Hematopoietic multipotent progenitor cell treated with erythropoietin and hydrocortisone succinate and interleukin-3 and kit ligand, for 17 days (in vitro differentiated cells): ENCODE measurements around the gene PANK3.
"Not testable (repeated sequence)": the region's sequence is repeated elsewhere in the genome, so short reads cannot be mapped to it uniquely, and the experiment has no call there.

Source experiments
- DNase-seq: peaks from one replicate; pipeline ENCODE4 v3.0.0-alpha.2; 2015; ENCODE audit warnings: low spot score

The PANK3 gene

DNA sequence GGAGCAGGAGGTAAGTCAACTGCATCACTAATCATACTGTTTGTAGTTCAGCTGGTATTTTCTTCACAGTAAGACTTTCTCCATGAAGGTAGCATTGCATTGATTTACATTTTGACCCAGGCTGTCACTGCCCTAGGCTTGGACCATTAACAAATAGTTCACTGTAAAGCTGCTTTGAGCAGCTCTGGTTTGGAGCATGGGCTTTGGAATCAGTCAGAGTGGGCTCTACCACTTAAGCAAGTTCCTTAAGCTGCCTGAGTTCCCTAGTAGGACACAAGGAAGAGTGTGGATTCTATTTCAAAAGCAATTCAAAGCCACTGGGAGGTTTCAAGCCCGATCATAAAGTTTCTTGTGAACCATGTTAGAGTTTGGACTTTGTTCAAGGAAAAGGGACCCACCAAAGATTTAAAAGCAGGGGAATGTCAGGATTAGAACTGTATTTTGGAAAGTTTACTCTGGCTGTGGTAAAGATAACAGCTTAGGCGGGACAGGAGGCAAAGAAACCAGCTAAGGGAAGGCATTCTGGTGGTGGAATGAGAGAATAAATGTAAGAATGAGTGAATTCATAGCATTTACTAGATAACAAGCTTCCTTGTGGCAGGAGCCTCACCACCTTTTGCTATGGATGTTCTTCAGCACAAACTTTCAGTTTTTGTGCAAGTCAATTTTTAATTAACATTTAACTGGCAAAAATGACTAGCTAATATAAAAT is 12.3 kb upstream of the PANK3 start:
- DNase-seq, result no peak

DNA sequence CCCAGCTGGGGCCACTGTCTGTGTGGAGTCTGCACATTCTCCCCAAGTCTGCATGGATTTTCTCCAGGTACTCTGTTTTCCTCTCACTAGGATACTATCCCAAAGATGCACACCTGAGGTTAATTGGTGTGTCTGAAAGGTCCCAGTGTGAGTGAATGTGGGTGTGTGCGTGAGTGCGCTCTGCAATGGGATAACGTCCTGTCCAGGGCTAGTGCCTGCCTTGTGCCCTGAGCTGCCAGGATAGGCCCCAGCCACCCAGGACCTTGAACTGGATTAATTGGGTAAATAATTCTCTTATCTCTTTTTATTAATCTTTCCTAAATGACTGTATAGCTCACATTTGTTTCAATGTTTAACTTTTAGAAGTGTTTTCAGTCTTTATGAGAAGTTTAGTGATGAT is 11.5 kb upstream of the PANK3 start:
- DNase-seq, result no peak

DNA sequence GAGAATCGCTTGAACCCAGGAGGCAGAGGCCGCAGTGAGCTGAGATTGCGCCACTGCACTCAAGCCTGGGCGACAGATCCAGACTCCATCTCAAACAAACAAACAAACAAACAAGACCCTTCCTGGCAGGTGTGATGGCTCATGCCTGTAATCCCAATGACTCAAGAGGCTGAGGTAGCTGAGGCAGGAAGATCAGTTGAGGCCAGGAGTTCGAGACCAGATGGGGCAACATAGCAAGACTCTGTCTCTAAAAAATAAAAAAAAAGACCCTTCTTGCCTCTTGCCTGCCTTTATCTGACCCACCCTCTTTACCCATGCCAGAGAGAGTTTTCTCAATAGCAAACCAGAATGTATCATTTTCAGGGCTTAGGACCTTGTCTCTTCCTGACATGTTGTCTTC is 8.8 kb upstream of the PANK3 start:
- no peak for DNase-seq

DNA sequence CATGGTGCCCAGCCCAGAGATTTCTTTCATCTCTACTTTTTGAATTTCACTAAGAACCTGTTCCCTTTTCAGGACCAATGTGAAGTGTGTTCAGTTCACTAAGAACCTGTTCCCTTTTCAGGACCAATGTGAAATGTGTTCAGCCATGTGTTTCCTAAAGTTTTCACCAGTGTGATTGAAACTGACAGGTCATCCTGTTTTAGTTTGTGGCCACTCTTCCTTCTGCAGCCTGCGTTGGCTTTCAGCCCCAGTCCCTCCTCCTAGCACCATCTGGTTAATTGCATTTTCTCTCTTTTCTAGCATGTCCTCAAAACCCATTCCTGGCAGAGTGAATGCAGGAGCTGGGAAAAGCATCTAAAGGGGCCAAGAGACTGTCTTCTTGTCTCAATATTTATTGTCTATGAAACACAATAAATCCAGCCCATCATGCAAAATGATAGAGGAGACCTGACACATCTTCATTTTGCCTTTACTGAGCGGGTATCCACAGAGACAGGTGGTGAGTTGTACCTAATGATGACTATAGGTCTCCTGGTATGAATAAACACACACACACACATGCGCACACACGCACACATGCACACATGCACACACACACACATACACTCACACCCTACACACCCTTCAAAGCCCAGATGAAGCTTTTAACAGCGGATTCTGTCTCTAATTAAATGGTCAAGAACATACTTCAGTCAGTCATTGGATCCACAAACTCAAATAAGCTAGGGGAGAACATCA is 6.1 kb upstream of the PANK3 start:
- DNase-seq, result no peak

DNA sequence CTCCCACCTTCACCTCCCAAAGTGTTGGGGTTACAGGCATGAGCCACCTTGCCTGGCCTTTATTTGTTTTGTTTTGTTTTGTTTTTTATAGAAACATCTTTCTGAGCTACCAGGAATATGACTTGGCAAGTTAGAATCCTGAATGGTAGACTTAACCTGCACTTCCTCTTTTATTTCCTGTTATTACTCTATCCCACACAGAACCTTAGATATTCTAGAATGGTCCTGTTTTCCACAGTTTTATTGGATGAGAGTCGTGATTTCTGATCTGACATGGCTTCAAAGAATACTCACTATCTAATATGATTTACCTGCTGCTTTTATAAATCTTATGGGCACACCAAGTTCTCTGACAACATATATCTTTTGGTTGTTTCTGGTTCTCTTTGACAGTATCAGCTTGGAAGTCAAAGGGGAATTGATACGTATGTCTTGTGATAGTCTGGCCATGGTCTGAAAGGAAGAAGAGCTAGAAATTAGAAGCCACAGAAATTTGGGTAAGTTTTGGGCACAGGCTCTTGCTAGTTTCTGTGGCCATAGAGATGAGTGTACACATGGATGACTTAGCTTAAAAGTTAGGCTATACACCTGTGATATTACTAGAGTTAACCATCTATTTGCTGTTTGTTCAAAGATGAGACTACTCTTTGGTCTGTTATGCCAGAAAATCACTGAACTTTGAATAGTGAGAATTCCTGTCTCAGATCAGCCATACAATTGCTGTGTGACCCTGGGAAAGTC is 4.7 kb upstream of the PANK3 start:
- DNase-seq, result no peak

DNA sequence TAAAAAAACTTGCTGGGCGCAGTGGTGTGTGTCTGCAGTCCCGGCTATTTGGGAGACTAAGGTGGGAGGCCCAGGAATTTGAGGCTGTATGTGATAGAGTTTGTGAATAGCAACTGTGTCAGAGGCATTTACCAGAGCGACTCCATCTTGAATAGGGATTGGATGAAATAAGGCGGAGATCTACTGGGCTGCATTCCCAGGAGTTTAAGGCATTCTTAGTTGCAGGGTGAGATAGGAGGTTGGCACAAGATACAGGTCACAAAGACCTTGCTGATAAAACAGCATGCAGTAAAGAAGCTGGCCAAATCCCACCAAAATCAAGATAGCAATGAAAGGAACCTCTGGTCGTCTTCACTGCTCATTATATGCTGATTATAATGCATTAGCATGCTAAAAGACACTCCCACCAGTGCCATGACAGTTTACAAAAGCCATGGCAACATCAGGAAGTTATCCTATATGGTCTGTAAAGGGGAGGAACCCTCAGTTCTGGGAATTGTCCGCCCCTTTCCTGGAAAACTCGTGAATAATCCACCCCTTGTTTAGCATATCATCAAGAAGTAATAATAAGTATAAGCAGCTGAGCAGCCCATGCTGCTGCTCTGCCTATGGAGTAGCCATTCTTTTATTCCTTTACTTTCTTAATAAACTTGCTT is 1.8 kb upstream of the PANK3 start:
- DNase-seq, result not testable (repeated sequence)

DNA sequence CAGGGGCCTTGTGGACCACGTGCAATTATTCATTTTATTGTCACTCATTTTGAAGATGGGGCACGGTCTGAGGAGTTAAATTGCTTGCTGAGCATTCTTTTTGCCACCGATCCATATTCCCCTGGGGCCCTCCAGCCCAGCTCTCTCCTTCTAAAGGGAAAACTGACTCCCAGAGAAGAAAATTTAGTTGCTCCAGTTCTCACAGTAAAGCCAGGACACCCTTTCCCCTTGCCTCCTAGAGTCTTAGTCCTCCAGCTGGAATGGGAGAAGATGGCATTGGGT is 1.0 kb upstream of the PANK3 start:
- no peak for DNase-seq

DNA sequence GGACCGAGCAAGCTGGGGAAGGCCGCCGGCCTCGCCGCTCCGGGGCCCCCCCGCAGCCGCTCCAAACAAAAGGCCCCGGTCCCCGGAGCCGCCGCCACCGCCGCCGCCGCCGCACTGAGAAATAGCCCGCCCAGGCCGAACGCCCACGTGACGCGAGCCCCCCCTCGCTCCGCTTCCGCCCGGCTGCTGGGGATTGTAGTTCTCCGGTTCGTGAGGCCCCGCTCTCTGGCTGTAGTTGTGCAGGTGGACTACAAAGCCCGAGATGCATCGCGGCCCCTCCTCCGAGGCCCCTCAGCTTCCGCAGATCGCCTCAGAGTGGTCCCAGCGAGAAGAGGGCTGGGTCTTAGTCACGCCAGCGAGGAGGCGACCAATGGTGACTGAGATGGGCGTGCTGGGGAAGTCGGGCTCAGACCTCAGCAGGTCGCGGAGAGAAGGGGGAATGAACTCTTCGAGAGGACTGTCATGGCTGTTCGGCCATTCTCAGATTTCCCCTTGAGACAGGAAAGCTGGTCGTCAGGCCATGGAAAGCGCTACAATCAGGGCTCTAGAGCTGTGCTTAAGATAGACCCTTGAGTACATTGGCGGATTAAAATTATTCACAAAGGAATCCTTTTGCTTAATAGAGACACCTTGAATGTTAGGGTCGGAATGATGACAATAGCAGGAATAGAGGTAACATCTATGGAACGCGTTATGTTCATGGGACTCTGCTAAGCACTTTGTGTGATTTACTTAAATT is 489 bp upstream of the PANK3 start:
- DNase-seq, result peak; percentile 94

DNA sequence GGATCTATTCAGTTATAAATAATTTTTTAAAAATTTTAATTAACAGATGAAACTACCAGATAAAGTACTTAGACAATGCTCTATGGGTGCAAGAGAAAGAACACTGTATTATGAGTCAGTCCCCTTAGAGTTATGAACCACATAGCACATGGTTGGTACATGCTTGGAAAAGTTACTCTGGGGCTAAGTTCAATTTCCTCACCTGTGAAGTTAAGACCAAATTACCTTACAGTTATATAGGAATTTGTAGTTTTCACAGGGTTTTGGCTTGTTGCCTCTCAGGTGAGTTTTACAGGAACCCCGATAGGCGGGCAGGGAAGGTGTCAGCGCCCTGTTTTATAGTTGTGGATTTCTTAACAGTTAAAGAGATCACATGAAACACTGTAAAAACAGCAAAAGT is 1.2 kb downstream of the PANK3 start:
- no peak for DNase-seq

DNA sequence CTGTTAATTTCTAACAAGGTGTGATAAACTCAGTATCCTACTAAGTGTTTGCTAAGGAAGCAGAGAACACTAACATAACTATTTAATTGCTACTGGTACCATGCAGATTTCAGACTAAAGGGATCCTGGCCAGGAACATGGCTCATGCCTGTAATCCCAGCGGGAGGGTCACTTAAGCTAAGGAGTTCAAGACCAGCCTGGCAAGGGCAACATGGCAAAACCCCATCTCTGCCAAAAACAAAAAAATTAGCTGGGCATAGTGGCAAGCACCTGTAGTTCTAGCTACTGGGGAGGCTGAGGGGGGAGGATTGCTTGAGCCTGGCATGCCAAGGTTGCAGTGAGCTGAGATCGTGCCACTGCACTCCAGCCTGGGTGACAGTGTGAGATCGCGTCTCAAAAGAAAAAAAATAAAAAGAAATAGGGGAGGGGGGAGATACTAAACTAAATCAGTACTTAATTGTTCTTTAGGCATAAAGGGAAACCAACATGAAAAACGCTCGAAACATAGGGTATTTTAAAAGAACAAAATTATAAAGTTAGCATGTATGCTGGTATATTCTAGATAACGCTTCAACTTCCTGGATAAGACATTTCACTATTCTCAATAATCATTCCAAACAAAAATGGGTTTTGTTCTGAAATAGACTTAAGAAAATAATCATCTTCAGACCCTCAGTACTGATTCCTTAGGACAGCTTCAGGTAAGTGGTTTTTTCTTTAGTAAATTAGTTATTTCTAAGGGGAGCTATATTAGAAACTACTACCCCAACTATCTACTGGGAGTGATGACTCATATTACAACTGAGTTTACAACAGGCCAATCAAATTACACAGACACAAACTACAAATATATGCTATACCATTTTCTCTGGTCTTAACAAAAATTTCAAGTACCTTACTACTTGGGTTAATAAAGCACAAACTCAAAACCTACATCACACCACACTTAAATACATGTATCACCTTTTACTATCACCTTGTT is 3.5 kb downstream of the PANK3 start:
- peak; percentile 25 for DNase-seq

DNA sequence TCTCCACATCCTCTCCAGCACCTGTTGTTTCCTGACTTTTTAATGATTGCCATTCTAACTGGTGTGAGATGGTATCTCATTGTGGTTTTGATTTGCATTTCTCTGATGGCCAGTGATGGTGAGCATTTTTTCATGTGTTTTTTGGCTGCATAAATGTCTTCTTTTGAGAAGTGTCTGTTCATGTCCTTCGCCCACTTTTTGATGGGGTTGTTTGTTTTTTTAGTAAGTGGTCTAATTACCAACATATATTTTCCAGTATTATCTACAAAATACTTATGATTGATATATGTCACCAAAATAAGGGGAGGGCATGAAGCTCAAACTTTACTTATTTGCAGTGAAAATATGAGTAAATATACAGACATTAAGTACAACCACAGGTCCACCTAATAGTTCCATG is 5.0 kb downstream of the PANK3 start:
- DNase-seq, result not testable (repeated sequence)

DNA sequence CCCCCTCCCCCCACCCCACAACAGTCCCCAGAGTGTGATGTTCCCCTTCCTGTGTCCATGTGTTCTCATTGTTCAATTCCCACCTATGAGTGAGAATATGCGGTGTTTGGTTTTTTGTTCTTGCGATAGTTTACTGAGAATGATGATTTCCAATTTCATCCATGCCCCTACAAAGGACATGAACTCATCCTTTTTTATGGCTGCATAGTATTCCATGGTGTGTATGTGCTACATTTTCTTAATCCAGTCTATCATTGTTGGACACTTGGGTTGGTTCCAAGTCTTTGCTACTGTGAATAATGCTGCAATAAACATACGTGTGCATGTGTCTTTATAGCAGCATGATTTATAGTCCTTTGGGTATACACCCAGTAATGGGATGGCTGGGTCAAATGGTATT is 5.5 kb downstream of the PANK3 start:
- not testable (repeated sequence) for DNase-seq

DNA sequence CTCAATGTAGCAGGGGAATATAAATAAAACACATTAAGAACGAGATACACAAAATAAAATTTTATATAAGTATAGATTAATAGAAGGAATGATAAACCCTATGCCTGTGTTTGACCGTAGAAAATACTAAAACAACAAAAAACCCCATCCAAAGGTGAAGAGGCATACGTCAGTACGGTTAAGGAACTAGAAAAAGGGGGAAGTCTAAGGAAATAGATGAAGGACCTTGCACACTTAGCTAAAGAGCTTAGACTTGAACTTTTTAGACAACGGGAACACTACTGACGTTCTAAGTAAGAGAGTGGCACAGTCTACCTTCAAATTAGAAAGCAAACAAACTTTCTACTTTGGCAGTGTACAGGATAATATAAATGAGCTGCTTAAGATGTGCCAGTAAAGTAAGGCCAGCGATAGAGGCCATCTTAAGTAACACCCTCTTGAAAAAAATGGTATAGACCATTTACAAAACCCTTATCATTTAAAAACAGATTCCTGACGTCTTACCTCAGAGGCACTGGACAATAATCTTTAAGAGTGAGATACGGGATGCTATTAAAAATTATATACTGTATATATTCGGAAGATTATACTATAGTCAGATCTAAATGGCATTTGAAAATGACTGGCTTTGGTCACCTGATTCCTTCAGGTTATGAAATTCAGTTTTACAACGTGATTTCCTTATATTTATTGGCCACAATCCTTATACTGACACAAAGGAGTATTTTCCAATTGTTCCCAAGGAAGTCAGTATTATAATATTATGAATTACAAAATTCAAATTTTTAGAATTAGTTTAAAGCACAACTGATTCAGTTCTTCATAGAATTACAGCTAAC is 8.5 kb downstream of the PANK3 start:
- DNase-seq, result peak; percentile 59

DNA sequence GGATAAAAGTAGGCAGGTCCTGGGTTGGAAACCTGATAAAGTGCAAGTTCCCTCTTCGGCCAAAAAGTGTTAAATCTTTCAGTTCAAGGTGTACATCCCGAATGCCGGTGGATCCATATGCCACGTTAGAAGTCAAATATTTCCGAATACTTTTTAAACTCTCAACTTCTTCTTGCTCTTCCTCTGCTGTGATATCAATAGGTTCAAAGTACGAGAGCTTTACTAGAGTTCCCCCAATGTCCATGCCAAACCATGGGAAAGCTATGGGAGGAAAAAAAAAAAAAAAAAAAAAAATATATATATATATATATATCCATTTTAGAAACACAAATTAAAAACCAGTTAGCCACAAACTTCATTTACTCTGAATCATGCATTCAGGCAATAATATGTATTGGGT is 10.4 kb downstream of the PANK3 start:
- DNase-seq, result no peak

DNA sequence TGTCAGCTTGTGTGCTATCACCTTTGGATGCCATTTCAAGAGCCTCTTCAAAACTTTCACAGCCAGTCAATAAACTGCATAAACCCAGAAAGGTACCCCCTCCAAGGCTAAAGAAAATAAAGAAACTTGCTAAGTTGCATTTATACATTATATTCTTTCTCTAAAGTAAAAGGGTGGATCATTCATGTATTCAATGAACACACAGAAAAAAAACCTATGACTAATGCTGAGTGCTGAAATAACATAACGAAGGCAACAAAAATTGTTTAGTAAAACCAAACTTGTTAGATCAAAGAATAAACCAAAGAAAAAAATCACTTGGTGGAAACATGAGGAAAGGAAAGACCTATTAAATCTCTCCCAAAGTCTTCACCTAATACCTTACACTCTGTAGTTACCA is 15.2 kb downstream of the PANK3 start:
- DNase-seq, result no peak

DNA sequence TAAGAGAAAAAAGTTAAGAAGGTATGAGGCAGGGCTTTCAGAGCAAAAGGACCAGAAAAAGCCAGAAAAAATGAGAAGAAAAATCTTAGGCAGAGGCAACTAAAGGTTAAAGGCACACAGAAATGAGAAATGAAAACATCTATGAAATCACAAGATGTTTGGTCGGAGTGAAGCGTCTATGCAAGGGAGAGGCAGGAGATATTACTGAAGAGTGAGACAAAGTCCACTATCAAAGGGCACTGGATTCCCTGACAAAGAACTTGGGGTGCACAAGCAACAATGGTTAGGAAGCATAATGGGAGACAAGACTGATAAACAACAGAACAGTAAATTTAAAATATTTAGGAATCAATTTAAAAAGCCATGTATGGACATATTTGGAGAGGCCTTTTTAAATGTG is 16.9 kb downstream of the PANK3 start:
- no peak for DNase-seq

DNA sequence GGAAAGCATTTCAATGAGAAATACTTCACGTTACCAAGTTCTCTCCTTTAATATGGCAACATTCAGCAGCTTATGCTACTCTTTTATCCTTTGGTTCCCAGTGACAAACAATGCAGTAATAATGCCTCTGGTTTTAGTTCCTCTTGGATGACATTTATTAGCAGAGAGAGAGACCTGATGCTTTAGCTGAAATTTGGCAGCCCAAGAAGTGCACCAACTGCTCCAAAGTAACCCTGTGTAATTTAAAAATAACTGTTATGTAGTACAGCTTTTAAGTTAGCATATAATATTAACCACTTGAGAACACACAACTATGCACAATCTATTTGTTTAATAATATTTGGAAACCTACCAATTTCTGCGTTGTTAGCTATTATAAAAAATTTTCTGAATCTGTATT is 21.8 kb downstream of the PANK3 start:
- no peak for DNase-seq

DNA sequence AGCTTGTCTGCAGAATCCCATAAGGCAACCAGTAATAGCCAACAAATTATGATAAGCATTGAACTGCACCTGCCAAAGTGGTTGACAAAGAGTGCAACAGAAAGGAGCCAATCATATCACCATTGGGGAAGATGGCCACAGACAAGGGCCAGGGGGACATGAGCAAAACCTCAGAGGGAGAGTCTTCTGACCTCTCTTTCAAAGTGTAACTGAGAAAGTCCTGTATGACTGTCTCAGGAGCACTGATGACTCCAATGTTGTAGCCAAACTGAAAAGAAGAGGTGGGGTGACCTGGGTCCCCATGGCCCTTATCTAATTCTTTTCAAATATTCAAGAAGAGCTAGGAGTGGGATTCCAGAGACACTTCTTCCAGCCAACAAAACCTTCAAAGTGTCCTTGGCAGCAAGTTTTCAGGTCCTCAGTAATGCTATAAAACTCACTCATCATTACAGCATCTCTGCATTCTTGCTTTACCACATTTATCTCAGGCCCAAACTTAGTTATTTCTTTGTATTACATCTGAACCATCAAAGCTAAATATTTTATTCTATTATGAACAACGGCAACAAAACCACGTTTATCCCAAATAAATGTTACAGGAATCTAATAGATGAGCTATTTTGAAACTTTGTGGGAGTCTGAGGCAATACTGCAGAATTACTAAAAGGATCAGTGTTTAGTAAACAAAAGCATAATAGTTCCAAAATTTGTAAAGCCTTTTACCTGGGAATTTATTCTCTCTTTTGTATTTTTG is 25.6 kb downstream of the PANK3 start:
- no peak for DNase-seq

DNA sequence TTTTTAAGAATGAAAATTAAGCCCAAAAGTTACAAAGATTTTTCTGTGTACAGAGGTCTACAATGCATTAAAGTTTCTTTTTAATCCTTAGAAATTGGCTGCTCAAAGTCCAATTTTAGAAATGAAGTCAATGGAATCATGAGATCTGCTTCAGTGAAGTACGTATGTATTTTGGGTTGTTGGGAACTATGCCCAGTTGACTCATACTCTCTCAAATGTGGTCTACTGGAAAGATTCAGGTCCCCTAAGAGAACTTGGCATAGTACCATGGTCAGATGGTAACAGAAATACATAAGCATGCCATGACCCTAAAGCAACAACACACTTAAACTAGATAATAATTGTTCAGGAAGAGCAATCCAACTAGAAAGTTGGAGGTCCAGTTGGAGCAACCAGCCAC is 27.0 kb downstream of the PANK3 start:
- no peak for DNase-seq
